TTC549 (cell line): ENCODE results near the gene STAT4.
A peak's percentile ranks its signal among the peaks of the same experiment; 100 is the strongest.

Experiments
- FAIRE-seq: peaks from 2 replicates; lab custom pipeline; 2012; peaks lifted over from hg19 to GRCh38; lab: Jason Lieb, UNC

STAT4 gene

DNA sequence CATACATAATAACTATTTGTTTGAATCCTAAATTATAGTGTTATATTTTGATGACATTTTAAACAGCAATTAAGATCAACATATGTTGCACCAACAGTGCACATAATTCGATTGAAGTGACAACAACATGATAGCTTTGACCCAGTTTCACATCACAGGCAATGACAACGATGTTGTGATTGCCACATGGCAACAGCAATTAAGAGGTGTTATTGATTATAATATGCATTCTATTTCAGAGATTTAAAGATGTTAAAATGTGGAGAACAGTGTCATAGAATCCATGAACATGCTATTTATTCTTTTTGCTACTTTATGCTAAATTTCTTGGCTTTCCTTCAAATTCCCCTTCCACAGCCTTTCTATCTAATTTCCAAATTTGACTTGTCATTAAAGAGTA, 68.5 kb downstream of the STAT4 start:
- no peak for FAIRE-seq

DNA sequence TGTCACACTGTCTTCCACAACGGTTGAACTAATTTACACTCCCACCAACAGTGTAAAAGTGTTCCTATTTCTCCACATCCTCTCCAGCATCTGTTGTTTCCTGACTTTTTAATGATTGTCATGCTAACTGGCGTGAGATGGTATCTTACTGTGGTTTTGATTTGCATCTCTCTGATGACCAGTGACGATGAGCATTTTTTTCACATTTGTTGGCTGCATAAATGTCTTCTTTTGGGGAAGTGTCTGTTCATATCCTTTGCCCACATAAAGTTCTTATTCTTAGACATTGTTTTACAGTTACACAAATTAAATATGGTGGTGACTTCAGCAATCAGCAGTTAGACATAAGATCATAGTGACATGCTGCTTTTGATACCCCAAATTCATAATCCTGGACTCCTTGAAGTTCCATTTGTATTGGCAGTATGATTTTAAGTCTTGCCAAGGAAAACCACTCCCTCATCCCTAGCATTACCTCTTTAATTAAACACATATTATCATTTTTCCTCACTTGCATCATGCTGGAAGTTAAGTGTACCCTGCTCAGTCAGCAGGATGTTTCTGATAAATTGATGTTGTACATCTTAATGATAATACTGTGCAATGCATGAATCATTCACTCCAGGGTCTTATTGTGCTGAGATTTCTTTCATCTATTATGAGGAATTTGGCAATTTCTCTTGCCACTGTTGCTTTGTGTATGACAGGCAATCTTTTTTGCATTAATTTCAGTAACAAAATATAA, 69.2 kb downstream of the STAT4 start:
- FAIRE-seq: no peak

DNA sequence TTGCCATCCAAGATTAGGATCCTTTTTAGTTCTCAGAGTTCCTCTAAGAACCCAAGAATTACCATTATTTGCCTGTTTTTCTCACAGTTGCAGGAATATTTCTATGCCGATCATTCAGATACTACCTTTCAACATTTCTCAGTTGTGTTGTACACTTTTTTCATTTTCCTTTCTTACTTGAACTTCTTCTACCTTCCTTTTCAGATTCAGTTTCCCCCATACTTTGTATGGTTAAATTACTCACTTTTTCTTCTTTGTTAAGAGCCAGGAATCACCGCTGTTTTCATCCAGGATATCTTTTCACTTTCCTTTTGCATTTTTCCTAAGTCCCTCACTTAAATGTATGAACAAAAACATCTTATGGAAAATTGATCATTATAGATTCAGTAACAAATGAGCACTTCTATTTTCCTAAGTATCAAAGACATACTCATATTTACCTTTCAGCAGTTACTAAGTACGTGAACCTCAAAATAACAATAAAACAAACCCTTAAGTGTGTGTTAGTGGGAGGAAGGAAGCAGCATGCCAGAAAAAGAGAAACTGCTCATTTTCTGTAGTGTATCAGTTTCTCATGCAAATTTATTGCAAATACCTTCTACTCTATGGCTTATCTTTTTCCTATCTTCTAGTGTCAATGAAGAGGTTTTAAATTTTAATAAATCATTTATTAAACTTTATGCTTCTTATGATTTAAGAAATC, 72.5 kb downstream of the STAT4 start:
- no peak for FAIRE-seq

DNA sequence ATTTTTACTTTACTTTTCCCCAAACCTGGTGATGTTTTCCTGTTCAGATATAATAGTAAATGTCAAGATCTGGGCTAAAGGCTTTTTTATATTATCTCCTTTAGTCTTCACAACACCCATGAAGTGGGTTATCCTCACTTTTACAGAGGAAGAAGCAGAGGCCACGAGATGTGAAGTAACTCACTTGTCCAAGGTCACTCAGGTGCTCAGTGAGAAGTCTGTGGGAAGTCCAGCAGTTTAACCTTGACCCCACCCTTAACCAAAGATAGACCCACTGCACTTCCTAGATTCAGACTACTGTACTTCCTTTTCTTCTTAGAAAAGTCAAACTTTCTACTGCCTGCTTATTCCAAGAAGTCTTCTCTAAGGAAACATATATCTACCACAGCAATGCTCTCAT, 80.5 kb downstream of the STAT4 start:
- no peak for FAIRE-seq

DNA sequence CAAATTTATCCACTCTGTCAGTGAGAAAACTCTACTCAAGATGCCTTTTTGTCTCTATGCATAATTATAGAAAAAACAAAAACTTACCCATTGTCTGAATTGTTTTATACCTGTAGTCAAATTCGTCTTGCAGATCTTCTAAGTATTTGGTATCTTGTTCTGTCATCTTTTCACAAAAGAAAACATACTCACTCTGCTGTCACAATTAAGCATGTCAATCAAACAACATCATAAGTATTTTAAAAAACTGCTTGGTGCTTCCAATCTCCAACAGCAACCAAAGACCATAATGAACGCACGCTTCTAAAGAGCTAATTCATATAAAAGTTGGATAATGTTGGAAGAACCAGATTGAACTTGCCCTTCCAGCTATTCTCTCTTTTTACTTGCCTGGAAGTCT, 81.2 kb downstream of the STAT4 start:
- no peak for FAIRE-seq

DNA sequence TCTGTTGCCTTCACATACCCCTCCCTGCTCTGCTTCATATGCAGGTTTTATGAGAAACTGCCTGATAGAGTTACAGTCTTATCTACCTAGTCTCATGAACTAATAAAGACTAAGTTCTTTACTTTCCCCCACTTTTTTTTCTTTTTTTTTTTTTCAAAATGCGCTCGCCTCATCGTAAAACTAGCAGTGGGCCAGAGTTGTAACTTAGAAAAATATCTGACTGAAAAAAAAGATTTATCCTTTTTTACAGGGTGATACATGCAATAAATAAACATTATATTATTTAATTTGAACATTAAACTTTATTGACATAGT, 83.9 kb downstream of the STAT4 start:
- FAIRE-seq: no peak

DNA sequence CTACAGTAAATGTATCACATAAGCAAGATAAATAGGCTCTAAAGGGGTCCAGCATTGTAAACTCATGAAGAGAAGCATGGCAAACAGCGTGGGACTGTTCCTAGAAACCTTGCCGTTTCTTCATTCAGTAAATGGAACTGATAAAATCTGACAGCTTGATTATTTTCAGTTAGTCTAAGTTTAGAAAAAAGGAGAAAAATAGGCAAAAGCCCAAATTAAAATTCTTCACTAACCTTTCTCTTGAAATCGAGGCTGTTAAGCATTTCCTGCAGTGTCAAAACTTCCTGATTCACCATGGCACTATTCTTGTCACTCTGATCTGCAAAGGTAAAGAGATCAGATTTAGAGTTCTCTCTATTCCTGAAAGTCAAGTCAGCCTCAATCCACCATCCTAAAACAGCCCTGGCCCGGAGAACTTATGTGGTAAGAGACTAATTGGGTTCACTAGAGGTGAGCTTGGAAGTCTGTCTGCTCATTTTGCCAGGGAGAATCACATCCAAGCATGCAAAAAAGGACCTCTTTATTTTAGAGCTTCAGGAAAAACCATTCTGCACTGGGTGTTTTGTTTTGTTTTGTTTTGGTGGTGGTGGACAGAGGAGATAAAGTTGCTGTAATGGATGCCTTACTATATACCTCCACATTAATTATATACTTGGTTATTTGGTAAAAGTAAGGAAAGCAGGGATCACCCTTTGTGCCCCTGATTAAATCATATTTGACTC, 84.4 kb downstream of the STAT4 start:
- FAIRE-seq: no peak

DNA sequence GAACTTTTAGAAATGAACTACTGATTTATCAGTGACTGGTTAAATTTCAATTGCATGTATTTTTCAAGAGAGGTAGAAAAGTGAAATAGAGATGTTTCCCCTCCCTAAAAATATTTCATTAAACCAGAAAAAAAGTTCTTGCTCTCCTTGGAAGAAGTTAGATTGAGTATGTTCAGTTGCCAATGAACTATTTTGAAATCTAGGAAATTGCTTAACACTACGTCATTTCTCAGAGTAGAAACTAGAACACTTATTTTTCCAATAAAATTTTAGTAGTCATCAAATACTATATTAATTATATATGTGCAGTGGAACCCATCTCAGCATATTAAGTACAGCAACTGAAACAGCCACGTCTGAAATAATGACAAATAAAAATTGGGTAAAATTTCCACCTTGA, 85.0 kb downstream of the STAT4 start:
- no peak for FAIRE-seq

DNA sequence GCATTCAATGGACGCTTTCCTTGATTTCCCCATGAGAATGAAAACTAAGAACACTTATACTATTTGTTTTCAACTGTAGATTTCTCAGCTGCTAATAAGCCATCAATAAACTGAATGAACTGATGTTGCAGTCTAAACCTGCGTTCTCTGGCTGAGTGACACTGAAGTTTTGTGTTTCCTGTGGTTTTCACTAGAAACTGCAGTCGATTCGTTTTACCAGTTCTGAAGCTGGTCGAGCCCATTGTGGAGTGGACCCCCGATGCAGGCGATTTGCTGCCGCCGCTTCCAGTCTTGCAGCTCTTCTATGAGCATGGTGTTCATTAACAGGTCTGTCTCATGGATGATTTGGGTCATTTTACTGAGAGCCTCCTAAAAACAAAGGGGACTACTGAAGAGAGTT, 86.2 kb downstream of the STAT4 start:
- no peak for FAIRE-seq

DNA sequence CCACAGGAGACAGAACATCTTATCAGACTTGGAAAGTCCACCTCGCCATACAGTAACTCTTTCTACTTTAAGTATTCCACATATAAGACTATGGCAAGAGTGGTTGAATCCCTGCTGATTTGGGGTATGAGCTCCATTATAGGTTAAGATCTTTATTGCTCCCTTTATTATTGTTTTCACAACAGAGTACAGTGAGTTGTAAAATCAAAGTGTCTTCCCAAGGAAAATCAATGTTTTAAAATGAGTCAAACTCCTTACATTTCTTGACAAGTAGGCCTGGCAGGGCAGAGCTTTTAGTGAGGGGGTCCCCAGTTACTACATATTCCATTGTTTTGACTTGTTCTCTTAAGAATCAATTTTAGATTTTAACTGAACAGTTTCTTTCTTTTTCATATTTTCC, 87.2 kb downstream of the STAT4 start:
- no peak for FAIRE-seq

DNA sequence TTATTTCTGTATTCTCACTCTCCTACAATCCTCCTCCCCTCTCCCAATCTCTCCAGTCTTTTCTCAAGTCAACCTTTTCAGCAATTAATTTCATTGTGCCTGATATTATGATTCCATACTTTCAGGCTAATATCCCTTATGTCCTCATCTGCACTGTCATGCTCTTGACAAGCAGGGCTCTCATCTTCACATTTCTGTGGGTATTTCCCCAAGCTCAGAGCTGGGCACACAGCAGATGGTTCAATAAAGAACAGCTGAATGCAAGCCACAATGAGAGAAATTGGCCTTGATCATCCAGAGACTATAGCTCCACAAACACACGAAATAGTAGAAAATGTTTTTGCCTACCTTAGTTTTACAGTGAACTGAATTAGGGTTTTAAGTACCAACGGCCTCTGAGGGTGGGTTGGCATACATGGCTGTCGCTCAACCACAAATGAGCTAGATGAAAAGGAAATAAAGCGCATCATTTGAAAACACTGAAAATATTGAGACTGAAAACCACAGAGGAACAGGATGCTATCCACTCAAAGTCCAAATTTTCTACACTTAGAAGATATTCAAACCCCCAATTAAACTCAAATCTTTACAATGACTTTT, 89.3 kb downstream of the STAT4 start:
- no peak for FAIRE-seq

DNA sequence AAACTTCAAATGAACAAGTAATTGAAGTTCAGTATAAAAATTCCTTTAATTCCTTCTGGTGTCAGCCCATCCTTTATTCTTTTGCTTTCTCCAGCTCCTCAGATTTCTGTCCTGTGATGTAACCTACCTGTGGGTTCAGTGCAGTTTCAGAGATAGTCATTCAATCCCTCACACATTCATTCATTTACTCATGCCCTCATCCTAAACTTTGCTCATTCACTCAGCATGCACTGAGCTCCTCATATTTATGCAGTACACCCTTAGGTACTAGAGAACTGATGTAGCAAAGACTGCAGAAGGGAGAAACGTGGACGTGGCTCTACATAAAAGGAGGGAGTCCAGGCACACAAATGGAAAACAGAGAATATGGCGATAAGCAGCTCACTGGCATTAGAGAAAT, 91.5 kb downstream of the STAT4 start:
- FAIRE-seq: no peak

DNA sequence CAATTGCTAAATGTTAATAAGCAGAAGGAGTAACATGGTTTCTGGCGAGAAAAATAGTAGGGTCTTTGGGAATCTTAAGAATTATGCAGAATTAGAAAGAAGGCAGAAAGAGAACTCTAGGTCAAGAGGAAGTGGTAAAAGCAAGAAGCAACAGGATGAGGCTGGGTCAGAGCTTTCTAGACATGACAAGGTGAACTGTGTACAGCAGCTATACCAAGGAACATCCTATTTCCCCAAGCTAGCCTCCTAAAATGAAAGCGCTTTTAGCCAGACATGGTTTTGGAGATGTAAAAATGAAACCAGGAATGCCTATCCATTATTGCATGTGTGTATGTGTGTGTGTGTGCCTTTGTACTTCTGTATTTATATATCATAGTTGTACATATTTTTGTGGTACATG, 94.6 kb downstream of the STAT4 start:
- no peak for FAIRE-seq

DNA sequence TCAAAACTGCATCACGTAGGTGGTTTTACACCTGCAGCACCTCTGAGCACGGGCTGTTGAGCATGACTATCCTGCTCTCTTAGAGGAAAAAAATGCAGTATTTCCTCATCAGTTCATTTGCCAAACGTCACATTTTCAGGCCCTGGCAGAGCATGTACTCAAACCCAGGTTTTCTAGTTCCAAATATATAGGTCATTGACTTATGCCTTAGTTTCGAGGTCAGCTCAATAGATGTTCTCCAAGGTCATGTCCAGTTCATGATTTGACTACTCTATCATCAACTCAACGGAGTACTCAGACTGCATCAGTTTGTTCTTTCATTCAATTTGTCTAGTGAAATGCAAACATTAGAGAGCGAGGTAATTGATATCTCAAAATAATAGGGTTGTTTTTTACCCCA, 97.5 kb downstream of the STAT4 start:
- FAIRE-seq: no peak

DNA sequence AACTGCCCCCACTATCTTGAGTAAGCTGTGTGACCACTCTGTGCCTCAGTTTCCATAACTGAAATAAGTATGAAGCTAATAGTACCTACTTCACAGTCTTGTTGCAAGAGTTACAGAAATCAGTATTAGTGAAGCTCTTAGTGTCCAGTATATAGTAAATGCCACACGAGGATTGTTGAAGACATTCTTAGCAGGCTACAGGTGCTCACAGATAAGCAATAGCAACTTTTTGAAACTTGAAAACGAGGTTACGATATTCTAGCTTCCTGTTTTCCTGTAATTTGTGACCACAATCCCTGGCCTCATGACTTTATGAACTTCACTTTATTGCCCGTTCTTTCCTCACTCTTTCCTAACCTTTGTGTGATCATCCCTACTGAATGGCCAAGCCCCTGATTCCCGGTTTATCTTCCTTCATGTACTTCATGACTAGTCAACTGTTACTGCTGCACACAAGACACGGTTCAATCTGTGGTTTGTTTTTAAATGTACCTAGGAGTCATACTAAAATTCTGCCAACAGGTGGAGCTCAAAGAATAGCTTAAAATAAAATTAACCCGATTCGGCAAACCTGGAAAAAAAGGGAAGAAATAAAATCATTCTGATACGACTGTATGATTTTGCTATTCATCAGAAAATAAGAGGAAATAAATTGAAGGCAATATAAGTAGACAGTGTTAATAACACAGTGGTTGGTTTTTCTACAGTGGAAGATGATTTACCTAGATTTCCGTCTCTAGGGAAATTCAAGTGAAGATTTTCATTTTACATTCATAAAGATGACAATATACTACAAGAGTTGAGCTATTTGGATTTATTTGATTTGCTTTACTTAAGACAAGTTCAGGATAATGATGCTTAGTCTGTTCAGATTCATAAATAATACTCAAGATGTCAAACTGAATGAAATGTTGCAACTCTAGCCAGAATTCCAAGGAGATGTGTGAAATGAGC, 98.7 kb downstream of the STAT4 start:
- FAIRE-seq: peak; percentile 80

DNA sequence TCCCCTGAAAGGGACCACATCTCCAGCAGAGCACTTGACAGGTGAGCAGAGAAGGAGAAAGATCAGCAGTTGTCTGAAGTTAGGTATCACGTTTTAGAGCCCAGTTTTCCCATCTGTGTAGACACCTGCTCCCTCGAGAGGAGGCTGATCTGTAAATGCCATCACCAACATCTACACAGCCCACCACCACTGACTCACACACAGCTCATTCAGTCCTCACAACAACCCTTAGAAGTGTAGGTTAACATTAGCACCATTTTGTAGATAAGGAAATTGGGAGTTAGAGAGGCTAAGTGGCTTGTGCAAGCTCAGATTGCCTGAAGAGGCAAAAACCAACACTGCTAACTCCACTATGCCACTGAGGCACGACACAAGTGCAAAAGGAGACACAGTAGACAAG, 99.6 kb downstream of the STAT4 start:
- FAIRE-seq: no peak

DNA sequence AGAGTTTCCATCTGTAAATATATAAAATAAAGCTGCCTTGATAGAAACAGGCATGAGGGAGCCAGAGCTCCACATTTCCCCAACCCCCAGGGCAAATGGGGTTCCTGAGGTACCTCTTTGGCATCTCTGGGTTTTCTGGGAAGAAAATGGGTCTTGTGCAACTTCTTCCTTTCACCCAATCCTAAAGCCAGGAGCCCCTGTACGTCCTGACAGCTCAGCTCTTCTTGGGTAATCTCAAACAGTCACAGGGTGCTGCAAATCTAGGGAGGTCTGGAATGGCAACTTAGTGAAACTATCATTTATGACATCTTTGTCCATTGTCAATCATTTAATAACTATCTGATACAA, 100.2 kb downstream of the STAT4 start:
- no peak for FAIRE-seq

DNA sequence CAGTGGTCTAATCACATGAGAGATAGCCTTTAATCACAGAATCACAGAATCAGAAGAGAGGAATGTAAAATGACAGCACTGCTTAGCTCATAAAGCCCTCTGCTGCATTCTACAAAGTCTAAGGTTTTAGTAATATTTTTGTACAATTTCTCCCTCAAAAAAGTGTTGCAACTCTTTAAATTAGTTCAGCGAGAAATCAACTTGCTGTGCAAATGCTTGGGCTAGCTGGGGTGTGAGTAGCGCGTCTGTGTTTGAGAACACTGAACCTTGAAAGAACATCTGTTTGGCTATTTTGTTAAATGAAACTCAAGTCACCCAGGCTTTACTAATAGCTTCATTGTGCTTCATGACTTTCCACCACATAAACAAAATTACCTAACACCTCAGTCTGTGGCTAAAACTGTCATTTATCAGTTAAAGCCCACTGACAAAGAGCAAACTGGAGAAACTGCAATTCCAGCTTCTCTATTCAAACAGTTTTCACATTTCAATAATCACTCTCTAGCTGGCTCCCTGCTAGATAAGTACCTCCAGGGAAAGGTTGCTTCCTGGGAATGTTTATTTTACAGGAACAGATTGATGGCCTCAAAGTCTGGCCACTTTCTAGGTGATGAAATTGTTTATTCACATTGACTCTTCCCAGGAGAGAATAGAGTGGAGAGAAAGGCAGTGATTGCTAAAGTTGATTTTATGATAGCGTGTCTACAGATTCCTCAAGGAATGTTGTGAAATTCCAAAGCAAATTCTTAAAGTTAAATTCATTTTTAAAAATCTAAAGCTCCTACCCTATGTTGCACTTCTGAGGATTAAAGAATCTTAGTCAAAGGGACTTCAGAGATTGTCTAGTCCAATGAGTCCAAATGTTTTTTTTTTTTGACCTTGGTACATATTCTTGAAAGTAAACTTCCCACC, 100.8 kb downstream of the STAT4 start:
- FAIRE-seq: no peak

DNA sequence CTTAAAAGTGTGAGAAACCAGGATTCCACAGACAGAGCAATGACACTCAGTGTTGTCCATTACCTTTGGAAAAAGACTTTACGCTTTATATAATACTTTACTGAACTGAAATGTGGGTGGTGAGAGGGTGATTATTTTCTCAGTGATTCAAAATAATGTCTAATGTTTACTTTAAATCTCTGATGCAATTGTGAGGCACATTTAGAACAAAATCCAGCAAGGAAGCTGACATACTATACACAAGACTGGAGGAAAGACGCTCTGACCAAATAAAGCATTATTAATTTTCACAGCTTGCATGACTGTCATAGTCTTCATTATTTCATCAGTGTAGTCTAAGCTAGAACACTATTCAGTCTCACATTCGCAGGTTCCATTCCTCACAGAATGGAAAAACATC, 102.7 kb downstream of the STAT4 start:
- no peak for FAIRE-seq

DNA sequence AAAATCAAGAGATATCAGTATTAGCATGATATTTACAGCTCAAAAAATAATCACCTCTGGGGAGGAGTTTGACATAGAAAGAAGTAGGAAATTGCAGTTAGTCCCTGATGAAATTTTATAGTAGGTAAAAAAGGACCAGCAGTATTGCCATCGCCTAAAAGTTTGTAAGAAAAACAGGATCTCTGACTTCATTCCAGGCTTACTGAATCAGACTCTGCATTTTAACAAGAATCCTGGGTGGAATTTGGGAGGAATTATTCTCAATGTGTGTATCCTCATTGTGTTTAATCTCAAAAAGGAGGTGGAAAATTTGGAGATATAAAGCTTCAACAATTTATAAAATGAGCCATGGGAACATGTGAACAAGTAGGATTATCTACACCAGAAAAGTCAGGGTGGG, 105.7 kb downstream of the STAT4 start:
- FAIRE-seq: no peak

DNA sequence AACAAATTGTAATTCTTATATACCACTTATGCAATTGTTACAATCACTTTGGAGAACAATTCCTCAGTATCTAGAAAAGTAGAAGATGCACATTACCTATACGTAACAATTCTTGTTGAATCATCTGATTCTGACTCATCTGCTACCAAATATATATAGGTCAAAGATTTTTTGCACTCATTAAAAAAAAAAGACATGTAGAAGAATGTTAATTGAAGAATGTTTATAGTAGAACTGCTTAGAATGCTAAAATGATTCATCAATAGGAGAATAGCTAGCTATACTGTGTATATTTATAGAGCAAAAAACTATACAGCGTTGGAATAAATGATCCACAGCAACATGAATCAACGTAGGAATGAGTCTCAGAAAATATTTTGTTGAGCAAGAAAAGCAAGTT, 107.4 kb downstream of the STAT4 start:
- FAIRE-seq: no peak
